Stimulated activated CD4-positive, alpha-beta T cell treated with anti-CD3 and anti-CD28 coated beads, Interleukin-4, amount 100 ng/mL, for 48 hours (primary cell): ENCODE results near the gene ANKRD44.
"Not testable (repeated sequence)": the region's sequence is repeated elsewhere in the genome, so short reads cannot be mapped to it uniquely, and the experiment has no call there.

Experiments used
- DNase-seq, 2 donors: peaks; one replicate each; pipeline ENCODE4 v3.0.0-alpha.2; 2020; ENCODE audit warnings: low read depth in 2 of 2

ANKRD44 gene

DNA sequence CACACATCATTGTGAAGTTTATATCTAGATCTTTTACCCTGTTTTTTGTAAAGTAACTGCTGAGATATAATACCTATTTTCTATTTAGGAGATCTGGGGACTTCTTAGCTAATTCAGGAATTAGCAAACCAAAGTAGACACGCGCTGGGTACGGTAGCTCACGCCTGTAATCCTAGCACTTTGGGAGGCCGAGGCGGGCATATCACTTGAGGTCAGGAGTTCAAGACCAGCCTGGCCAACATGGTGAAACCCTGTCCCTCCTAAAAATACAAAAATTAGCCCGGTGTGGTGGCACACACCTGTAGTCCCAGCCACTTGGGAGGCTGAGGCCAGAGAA, 23.0 kb downstream of the ANKRD44 start:
- DNase-seq: not testable (repeated sequence)

DNA sequence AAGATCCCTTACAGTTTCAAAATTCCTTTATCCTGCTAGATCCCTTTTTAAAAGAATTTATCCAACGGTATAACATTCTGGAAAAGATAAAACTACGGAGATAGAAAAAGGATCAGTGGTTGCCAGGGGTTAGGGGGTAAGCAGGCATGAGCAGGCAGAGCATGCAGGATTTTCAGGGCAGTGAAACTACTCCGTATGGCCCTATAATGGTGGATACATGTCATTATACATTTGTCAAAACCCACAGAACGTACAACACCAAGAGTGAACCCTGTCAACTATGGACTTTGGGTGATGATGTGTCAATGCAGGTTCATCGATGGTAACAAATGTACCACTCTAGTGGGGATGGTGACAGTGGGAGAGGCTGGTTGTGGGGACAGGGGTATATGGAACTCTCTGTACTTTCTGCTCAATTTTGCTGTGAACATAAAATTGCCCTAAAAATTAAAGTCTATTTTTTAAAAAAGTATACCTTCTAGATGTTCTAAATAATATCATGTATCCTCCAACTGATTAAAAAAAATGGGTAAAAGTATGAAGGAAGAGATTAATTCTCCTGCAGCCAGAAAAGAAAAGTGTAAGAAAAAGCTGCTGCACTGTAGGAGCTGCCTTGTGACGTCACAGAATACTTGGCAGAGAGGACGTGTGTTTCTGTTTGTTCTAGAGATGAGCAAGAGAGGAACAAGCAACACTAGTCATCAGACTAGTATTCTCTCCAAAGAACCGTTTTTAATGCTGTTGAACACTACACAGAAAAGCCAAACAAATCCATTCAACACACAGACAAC, 23.6 kb downstream of the ANKRD44 start:
- DNase-seq: no peak

DNA sequence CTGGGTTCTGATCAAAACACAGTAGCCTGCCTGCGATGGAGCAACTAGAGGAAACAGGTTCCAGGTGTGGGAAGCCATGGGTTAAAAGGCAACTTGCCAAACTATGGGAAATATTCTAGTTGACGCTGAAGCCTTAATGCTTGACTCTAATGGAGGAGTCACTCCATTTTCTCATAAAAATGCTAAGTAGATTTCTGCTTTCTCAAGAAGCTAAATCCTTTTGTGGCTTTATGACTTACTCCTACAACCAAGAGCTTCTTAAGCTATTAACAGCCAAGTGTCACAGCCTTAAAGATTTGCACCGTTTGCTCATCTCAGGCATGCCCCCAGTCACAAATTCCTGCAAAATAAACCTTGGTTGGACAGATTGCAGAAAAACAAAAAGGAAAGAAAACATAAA, 25.2 kb downstream of the ANKRD44 start:
- DNase-seq: no peak

DNA sequence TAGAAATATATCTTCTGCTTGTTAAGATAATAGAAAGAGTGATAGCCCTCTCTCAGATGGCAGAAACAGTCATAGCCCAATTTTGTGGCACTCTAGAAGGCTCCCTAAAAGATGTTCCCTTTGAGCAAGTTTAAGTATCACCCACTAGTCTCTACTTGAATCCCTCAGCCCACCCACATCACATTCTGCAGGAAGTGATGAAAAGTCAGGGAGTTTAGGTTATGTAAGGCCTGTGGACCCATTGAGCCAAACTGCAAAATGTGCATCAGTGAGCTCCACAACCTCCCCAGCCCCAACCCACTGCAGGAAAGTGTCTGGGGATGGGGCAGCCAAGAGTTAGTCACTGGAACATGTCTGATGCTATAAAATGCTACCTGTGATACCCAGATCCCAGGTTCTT, 25.6 kb downstream of the ANKRD44 start:
- no peak for DNase-seq

DNA sequence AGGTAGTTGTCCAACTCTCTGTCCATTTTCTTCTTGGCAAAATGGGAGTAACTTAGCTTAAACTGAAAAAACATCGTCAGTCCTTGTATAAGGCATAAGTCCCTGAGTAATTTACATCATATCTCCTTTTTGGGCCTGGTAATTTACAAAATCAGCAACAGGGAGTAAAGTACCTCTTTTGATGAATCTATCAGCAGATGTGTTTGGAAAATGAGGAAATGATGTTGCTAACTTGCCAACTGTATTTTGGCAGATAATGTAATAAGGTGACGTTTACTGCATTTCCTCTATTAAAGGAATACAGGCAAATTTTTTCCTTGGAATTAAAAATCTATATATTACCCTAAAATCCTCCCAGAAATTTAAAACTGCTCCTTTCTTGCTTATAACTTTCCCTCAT, 29.2 kb downstream of the ANKRD44 start:
- no peak for DNase-seq

DNA sequence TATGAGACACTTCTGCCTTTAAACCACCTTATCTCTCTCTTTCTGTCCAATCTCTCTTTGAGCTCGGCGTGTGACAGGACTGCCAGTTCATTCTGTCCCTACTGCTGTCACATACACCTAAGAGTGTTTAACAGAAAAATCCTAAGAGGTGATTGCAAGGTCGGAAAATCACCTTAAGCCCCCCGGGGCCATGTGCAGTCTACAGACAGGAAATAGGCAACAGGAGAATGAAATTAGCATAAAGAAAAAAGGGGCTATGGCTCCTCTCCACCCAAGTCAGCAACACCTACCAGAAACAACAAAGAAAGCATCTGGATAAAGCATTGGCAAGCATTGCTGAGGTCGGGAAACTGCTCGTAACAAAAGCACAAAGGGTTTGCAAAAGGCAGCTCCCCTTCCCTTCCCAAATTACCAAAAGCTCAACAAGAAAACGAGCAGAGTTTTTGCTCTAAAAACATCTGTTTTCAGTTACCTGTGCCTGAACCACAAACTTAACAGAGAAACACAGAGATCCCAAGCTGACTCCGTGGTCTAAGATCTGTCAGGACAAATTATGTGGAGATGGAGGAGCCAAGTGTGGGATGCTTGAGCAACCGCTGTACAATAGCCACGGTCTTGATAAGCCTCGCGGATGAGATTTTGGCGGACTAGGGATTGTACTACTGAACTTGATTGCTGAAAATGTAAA, 30.4 kb downstream of the ANKRD44 start:
- no peak for DNase-seq

DNA sequence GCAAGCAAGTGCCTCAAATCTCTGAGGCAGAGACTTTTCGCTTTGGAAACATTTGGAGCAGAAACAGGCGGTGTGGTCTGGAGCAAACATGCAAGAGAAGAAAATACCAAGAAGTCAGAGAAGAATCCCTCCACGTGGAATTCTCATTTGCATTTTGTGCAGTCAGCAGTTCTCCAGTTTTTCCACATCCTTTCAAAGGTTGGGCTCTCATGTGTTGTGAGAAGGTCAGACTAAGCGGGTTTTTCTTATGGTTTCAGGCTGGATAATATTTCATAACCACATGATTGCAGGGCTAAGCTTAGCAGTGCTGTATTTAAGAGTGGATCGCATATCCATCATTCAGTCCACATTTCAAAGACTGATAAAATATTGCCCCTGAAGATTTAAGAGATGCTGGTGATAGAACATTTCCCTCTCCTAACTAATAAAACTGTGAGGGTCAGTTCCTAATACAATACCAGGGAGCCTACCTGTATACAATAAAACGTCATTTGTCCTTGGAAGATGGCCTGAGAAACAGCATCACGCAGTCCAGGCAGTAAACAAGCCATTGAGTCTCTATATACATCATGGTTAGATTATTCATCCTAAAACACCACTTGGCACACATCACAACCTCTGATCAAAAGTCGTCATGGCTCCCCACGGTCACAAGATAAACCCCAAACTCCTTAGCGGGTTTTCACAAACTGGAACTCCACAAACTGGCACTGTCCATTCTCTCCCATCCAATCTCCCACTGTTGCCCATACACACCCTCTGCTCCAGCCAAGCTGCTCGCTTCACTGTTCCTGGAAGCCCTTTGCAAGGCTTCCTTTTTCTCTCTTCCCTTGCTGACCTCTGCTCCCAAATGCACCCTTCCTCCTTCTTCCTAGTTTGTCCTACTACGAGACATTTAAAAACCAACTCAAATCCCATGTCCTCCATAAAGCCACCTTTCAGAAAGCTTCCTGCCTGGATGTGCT, 31.5 kb downstream of the ANKRD44 start:
- DNase-seq: no peak

DNA sequence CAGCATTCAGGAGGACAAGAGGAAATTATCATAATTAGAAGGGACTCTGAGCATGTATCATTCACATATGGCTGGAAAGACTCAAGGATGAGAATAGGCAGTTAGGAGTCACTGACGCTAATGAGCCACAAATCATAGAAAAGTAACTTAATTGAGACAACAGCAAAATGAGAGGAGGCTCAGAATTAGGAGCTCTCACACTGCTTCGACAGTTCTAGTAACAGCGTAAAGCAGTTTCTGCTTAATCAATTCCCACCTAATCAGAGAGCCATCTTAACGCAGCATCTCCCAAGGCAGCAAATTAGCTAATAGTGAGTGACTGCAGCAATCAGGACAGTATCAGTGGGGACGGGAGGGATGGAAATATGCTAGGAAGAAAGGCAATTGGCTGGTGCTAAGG, 32.8 kb downstream of the ANKRD44 start:
- no peak for DNase-seq

DNA sequence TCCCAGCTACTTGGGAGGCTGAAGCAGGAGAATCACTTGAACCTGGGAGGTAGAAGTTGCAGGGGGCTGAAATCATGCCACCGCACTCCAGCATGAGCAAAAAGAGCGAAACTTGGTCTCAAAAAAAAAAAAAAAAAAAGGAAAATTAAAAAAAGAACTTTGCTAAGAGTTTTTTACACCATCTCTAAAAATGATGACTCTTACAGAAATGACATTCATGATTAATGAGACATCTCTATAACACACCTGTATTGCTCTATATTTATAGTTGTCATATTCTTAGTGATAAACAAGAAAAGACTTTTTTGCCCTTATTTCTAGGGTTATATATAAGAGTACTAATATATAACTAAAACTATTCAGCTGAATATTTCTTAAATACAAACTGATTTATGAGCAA, 34.4 kb downstream of the ANKRD44 start:
- DNase-seq: no peak

DNA sequence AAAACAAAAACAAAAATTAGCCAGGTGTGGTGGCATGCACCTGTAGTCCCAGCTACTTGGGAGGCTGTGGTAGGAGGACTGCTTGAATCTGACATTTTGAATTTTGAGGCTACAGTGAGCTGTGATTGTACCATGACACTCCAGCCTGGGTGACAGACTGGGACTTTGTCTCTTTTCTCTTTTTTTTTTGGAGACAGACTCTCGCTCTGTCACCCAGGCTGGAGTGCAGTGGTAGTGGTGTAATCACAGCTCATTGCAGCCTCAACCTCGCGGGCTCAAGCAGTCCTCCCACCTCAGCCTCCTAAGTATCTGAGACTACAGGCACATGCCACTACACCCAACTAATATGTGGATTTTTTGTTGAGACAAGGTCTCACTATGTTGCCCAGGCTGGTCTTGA, 35.6 kb downstream of the ANKRD44 start:
- DNase-seq: no peak

DNA sequence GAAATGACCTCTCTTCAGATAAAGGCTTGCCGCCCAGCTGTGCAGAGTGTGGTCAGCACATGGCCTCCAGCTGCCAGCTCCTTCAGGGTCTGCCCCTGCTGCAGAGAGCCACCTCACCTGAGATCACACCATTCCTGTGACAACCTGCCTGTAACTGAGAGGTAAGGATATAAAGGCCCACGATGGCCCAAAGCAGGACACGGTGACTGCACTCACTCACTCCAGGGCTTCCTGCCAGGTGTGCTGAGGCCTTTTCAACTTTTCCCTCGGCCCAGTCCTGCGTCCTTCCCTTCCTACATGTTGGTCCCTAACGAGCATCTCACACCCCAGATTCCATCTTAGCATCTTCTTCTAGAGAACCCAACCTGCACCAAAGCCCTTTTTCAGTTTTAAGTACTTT, 36.2 kb downstream of the ANKRD44 start:
- no peak for DNase-seq

DNA sequence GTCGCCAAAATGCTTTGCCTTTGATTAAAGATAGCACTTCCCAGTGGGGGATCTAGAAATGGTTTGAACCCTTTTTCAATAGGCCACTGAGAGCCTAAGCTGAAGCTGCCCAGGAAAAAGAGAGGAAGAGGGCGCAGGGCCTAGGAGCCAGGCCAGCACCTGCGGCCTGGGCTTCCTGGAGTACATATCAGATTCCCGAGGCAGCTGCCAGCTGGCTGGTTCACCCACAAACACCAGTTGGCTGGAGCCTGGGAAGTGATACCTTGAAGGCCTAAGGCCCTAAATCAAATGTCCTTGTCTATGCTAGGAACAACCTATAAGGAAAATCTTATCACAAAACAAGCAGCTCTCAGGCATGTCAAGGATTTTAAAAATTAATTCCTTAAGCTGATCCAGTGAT, 37.1 kb downstream of the ANKRD44 start:
- no peak for DNase-seq

DNA sequence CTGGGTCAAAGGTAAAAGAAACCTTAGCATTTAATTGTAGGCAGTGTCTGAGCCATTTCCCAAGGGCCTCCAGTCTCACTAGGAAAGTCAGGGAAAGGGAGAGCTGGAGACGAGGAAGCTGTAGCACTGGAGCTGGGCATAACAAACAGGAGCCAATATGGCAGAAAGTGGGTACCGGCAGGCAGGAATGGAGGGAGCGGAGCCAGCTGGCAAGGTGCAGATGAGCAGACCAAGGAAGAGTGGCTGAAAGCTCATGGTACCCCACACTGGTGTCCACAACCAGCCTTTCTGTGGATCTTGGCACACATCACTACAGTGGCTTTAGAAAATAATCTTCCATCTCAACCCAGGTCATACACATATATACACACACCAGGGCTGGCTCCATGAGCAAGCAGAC, 40.0 kb downstream of the ANKRD44 start:
- DNase-seq: no peak

DNA sequence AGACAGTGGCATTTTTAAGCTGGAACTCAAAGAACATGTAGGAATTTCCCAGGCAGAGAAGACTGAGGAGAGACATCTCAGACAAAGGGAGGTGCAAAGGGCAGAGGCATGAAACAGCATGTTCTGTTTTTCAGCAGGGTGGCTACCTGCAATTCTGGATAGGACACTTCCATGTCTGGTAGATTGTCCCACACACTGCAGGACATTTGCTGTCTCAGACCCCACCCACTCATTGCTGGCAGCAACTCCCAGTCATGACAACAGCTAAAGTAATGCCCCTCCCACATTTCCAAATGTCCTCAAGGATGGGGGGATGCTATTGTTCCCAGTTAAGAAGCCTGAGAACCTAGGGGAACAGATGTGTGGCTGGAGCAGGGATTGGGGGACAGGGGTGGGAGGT, 40.8 kb downstream of the ANKRD44 start:
- no peak for DNase-seq

DNA sequence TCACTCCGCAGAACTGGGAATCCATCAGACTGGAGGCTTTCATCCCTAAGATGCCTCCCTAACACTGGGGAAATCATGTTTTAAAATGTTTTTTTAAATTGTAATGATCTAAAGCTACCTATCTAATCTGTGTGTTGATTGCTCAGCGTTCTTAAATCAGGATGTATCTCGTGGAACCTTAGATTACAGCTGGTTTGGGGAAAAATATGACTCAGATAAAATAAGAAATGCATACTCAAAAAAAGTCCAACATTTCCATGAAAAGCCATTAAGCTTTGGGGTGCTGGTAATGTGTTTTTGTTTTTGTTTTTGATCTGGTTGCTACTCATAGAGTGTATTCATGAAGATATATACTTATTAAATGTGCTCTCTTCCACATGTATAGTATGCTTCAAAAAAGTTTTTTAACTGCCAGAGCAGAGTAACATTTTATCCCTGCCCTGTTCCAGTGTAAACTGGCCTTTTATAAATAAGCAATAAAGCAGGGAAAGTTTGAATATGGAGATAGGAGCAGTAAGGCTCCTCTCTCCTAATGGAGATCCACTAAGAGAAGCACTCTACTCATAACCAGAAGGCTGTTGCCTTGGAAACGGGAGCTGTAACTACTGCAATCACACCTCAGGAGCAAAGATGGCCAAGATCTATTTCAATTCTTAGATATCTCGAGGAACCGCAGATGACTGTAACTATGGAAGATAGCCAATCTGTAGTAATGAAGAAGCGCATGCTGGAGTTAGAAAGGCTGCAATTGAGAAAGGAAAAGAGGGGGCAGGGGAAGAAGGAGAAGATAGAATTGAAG, 41.6 kb downstream of the ANKRD44 start:
- no peak for DNase-seq

DNA sequence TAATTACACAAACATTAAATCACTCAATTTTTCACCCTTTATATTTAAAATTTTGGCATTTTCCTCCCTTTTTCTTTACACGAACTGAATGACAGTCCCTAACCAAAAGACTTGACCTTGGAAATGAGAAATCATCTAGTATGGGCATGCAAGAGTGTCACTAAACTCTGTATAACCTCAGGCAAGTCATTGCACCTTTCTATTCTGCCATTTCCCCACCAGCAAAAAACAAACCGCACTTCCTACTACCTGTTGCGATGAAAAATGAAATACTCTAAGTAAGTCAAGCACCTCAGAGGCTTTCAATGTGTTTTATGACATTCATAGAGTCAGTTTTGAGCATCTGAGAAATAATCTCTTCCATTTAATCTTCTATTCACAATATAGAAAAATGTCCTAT, 44.1 kb downstream of the ANKRD44 start:
- no peak for DNase-seq

DNA sequence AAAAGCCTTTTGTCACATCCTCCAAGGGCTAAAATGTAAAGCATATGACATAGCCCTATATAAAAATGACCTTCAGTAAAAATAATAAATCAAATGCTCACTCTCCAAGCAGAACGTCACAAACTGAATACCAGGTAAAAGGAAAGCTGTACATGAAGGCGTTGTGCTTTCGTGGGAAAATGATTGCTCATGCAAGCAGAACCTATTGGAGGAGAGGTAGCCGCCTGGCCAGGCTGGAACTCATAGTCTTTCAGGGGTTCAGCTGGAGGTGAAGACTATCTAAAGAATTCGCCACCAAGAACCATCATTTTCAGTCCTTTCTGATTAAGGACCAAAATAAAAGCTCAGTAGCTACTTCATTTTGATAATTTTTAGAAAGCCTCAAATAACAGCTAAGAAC, 44.7 kb downstream of the ANKRD44 start:
- DNase-seq: no peak

DNA sequence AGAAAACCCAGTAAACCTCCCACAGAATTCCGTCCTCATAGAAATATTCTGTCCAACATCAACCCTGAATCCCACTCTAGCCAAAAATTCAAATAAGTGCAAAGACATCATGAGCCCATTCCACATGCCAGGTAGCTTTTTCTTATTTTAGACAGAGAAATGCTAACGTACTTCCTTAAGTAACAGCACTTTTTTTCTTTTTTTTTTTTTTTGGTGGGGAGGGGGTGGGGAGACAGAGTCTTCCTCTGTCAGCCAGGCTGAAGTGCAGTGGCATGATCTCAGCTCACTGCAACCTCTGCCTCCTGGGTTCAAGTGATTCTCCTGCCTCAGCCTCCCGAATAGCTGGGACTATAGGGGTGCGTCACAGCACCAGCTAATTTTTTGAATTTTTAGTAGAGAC, 45.5 kb downstream of the ANKRD44 start:
- DNase-seq: no peak

DNA sequence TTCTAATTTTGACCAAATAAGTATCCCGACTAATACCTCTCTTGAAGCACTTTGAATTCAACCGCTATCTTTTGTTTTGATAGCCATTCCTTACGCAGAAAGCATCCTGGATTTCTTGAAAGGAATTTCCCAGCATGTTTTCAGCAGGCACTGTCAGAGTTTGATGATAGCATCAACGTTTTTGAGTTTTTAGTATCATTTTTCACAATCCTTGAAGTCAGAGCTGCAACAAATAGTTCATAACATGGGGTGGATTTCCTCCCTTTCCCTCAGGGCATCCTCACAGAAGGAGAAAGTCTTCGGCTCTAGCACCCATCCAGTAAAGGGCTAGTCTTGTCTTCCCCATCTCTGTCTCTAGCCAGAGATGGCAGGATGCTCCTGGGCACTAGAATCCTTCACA, 46.2 kb downstream of the ANKRD44 start:
- no peak for DNase-seq

DNA sequence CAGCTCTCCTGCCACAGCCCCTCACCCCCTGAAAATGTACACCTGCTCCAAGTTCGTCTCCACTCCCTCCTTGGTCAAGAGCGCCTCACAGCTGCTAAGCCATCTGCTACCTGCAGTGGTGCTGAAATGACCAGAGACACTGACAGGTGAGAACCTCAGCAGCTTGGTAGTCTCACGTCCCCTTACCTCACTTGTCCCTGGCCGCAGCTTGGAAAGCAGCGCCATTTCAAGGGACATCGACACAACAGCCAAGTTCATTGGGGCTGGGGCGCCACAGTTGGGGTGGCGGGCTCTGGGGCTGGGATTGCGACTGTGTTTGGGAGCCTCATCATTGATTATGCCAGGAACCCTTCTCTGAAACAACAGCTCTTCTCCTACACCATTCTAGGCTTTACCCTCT, 47.5 kb downstream of the ANKRD44 start:
- no peak for DNase-seq

DNA sequence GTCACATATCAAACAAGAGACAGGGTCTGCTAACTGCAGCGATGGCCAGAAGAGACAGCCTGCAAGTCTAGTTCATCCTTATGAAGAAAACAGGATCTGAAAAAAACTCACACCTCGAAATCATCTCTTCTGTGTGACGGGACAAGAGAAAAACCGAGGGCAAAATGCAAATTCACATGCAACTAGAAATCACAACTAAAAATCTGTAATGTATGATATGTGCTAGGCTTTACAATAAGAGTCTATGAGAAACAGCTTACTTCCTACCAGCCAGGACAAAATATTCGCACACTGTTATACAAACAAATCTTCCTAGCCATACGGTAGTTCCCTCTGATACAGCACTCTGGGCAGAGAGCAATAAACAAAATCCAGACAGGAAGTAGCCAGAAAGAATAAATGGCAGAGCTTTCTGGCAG, 48.8 kb downstream of the ANKRD44 start:
- DNase-seq: no peak
